Mesendoderm (in vitro differentiated cells): ENCODE data around the gene UBE4A.
A peak's percentile ranks its signal among the peaks of the same experiment; 100 is the strongest.

Experiments used
- DNase-seq: peaks from one replicate; pipeline ENCODE4 v3.0.0; 2013
- H2AK5ac ChIP-seq: 2 replicates; pipeline ENCODE4 v1.6.1; 2013; ENCODE audit warnings: low read length, inconsistent platforms
- H2BK120ac ChIP-seq: 2 replicates; pipeline ENCODE4 v1.6.1; 2013; ENCODE audit warnings: low read depth, mild to moderate bottlenecking, low read length, moderate library complexity, mixed read lengths
- H2BK15ac ChIP-seq: replicated peaks from 2 replicates; pipeline ENCODE4 v1.6.1; 2013; ENCODE audit warnings: low read depth, mild to moderate bottlenecking, moderate library complexity
- H2BK5ac ChIP-seq: 2 replicates; pipeline ENCODE4 v1.6.1; 2013; ENCODE audit warnings: low read length, inconsistent platforms
- H3K18ac ChIP-seq: 2 replicates; pipeline ENCODE4 v1.6.1; 2013; ENCODE audit warnings: mild to moderate bottlenecking, low read length, mixed read lengths
- H3K23ac ChIP-seq: one replicate; pipeline ENCODE4 v1.6.1; 2013; ENCODE audit warnings: low read length
- H3K27ac ChIP-seq: 2 replicates; pipeline ENCODE4 v1.5.1; 2013; ENCODE audit warnings: low read depth, mild to moderate bottlenecking, inconsistent platforms, low read length, moderate library complexity
- H3K27me3 ChIP-seq: 2 replicates; pipeline ENCODE4 v1.6.1; 2013; ENCODE audit warnings: low read length, control low read depth, mild to moderate bottlenecking, inconsistent platforms; ENCODE audit not compliant: insufficient read depth, poor library complexity
- H3K36me3 ChIP-seq: 2 replicates; pipeline ENCODE4 v1.6.1; 2013; ENCODE audit warnings: low read length, inconsistent platforms; ENCODE audit not compliant: control insufficient read depth, insufficient read depth
- H3K4ac ChIP-seq: one replicate; pipeline ENCODE4 v1.6.1; 2013; ENCODE audit warnings: low read depth, mild to moderate bottlenecking, low read length, moderate library complexity
- H3K4me1 ChIP-seq: 2 replicates; pipeline ENCODE4 v1.6.1; 2013; ENCODE audit warnings: low read depth, low read length, inconsistent platforms; ENCODE audit not compliant: control insufficient read depth
- H3K4me2 ChIP-seq: 2 replicates; pipeline ENCODE4 v1.6.1; 2013; ENCODE audit warnings: low read length
- H3K4me3 ChIP-seq: 2 replicates; pipeline ENCODE4 v1.5.1; 2013; ENCODE audit warnings: mild to moderate bottlenecking, low read length
- H3K56ac ChIP-seq: one replicate; pipeline ENCODE4 v1.6.1; 2013; ENCODE audit warnings: low read length
- H3K79me1 ChIP-seq: 2 replicates; pipeline ENCODE4 v1.6.1; 2013; ENCODE audit warnings: low read length, inconsistent platforms
- H3K79me2 ChIP-seq: 2 replicates; pipeline ENCODE4 v1.6.1; 2013; ENCODE audit warnings: mild to moderate bottlenecking, low read length; ENCODE audit not compliant: control insufficient read depth, insufficient read depth
- H3K9ac ChIP-seq: 2 replicates; pipeline ENCODE4 v1.6.1; 2013; ENCODE audit warnings: low read length, inconsistent platforms
- H4K5ac ChIP-seq: one replicate; pipeline ENCODE4 v1.6.1; 2013; ENCODE audit warnings: low read length
- H4K8ac ChIP-seq: one replicate; pipeline ENCODE4 v1.6.1; 2013; ENCODE audit warnings: low read depth, mild to moderate bottlenecking, control low read depth, low read length, moderate library complexity
- WGBS: extraction: QIAGEN DNeasy Blood & Tissue Kit; methylation state at CpG from one replicate; pipeline ENCODE4 v1.1.7; 2013; ENCODE audit warnings: low lambda C conversion rate, missing lambda C conversion rate; ENCODE audit not compliant: insufficient coverage; ENCODE audit errors: extremely low coverage; 5-methylcytosine and 5-hydroxymethylcytosine counted together

The UBE4A gene

DNA sequence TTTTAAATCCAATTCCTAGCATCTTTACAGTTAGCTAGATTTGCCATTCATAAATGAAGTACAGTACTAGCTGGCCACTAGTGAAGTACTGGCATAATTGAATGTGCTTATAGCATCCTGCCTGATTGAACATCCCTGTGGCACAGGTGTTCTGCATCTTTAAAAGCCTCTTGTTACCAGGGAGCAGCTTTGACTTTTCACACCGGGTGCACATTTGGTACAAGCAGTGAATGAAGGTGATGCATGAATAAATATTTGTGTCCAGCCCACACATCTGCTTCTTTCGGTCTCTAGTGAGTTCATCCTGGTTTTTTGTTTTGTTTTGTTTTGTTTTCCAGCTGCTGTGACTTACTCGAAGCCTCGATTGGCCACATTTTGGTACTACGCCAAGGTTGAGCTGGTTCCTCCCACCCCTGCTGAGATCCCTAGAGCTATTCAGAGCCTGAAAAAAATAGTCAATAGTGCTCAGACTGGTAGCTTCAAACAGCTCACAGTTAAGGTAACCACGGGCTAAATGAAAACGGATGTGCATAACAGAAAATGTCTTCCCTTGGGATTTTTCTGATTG, 47.3 kb downstream of the UBE4A start:
- Histone ChIP-seq H3K36me3 (peaks cover 2% of the 10 kb centered on the region), H2BK120ac (no peak overlapping the region), H3K79me2 (peaks cover 33% of the 10 kb centered on the region), H3K18ac (no peak overlapping the region), H3K27ac (no peak overlapping the region), H3K9ac (no peak overlapping the region), H3K4me1 (no peaks in the 10 kb centered on the region), H3K4ac (no peak overlapping the region), H2AK5ac (no peak overlapping the region), H3K23ac (no peak overlapping the region), H2BK15ac (no peak overlapping the region), H4K8ac (no peak overlapping the region), H2BK5ac (no peak overlapping the region), H4K5ac (no peak overlapping the region), H3K27me3 (no peaks in the 10 kb centered on the region), H3K56ac (no peak overlapping the region), H3K4me2 (no peak overlapping the region), H3K79me1 (peaks cover 9% of the 10 kb centered on the region), H3K4me3 (no peak overlapping the region)
- no peak for DNase-seq
- no CpG with 5 or more reads among the region's 7 CpGs for WGBS

GRCh38 chr11:118410055-118410745, 50.8 kb downstream of the UBE4A start:
- no peak overlapping the region for H3K18ac ChIP-seq
- H2BK5ac ChIP-seq = no peak overlapping the region
- no peak overlapping the region for H3K27ac ChIP-seq
- no peak overlapping the region for H2BK15ac ChIP-seq
- no peak overlapping the region for H4K5ac ChIP-seq
- no peak overlapping the region for H2AK5ac ChIP-seq
- H3K79me2 ChIP-seq = peaks cover 6% of the 10 kb centered on the region
- H2BK120ac ChIP-seq = no peak overlapping the region
- H3K4me3 ChIP-seq = no peak overlapping the region
- peaks cover 2% of the 10 kb centered on the region for H3K36me3 ChIP-seq
- H3K27me3 ChIP-seq = no peaks in the 10 kb centered on the region
- no peak overlapping the region for H3K9ac ChIP-seq
- H3K4ac ChIP-seq = no peak overlapping the region
- DNase-seq = no peak
- no peaks in the 10 kb centered on the region for H3K4me1 ChIP-seq
- WGBS = no CpG with 5 or more reads among the region's 7 CpGs
- H3K4me2 ChIP-seq = no peak overlapping the region
- no peak overlapping the region for H3K56ac ChIP-seq
- no peak overlapping the region for H3K23ac ChIP-seq
- no peak overlapping the region for H4K8ac ChIP-seq
- H3K79me1 ChIP-seq = peaks cover 4% of the 10 kb centered on the region

- Histone ChIP-seq H3K4ac (no peak overlapping the region), H2BK5ac (no peak overlapping the region), H3K79me1 (peaks cover 4% of the 10 kb centered on the region), H2BK120ac (no peak overlapping the region), H3K4me3 (no peak overlapping the region), H4K8ac (no peak overlapping the region), H3K27me3 (no peaks in the 10 kb centered on the region), H3K18ac (no peak overlapping the region), H3K9ac (no peak overlapping the region), H3K4me2 (no peak overlapping the region), H3K56ac (no peak overlapping the region), H2AK5ac (no peak overlapping the region), H3K36me3 (peaks cover 2% of the 10 kb centered on the region), H3K4me1 (no peaks in the 10 kb centered on the region), H3K79me2 (peaks cover 3% of the 10 kb centered on the region), H4K5ac (no peak overlapping the region), H3K27ac (no peak overlapping the region), H3K23ac (no peak overlapping the region), H2BK15ac (no peak overlapping the region)
- WGBS = no CpG with 5 or more reads among the region's 4 CpGs
- no peak for DNase-seq
Observed at GRCh38 chr11:118411530-118411929, 52.1 kb downstream of the UBE4A start.

GRCh38 chr11:118412921-118413320, 53.5 kb downstream of the UBE4A start:
- Histone ChIP-seq H3K18ac (no peak overlapping the region), H3K4ac (no peak overlapping the region), H2BK15ac (no peak overlapping the region), H3K36me3 (no peaks in the 10 kb centered on the region), H3K27me3 (no peaks in the 10 kb centered on the region), H4K8ac (no peak overlapping the region), H3K9ac (no peak overlapping the region), H3K27ac (no peak overlapping the region), H3K4me2 (no peak overlapping the region), H2AK5ac (no peak overlapping the region), H3K79me2 (no peaks in the 10 kb centered on the region), H3K79me1 (no peaks in the 10 kb centered on the region), H3K4me1 (no peaks in the 10 kb centered on the region), H3K23ac (no peak overlapping the region), H3K56ac (no peak overlapping the region), H3K4me3 (no peak overlapping the region), H4K5ac (no peak overlapping the region), H2BK120ac (no peak overlapping the region), H2BK5ac (no peak overlapping the region)
- no CpG with 5 or more reads among the region's 1 CpG for WGBS
- DNase-seq = no peak

GRCh38 chr11:118415062-118415738, 55.8 kb downstream of the UBE4A start:
- Histone ChIP-seq H3K36me3 (no peaks in the 10 kb centered on the region), H3K4me1 (no peaks in the 10 kb centered on the region), H3K27me3 (no peaks in the 10 kb centered on the region), H4K8ac (no peak overlapping the region), H3K79me2 (no peaks in the 10 kb centered on the region), H2AK5ac (no peak overlapping the region), H3K4me3 (no peak overlapping the region), H3K23ac (no peak overlapping the region), H3K79me1 (no peaks in the 10 kb centered on the region), H2BK15ac (no peak overlapping the region), H3K4ac (peak overlapping the region; percentile 0), H2BK5ac (no peak overlapping the region), H3K4me2 (no peak overlapping the region), H2BK120ac (no peak overlapping the region), H3K56ac (peak overlapping the region; percentile 44), H3K18ac (no peak overlapping the region), H4K5ac (no peak overlapping the region), H3K9ac (no peak overlapping the region), H3K27ac (peak overlapping the region; percentile 39)
- no peak for DNase-seq
- WGBS = no CpG with 5 or more reads among the region's 8 CpGs
